HL-60 (cell line): Measurements from ENCODE around the gene TEAD2.
"Not testable (repeated sequence)": the region's sequence is repeated elsewhere in the genome, so short reads cannot be mapped to it uniquely, and the experiment has no call there.

ENCODE experiments used
- DNase-seq, 2 experiments: peaks; one replicate each; pipeline ENCODE4 v3.0.0-alpha.2; 2010 to 2020; ENCODE audit warnings: low read depth in 1 of 2, low spot score in 1 of 2
- H3K27ac ChIP-seq: fragments of 250-450 bp; sonication (Bioruptor Pico); replicated peaks from 2 replicates; pipeline ENCODE4 v1.5.1; 2020; ENCODE audit warnings: mild to moderate bottlenecking, moderate library complexity
- H3K27me3 ChIP-seq: fragments of 250-450 bp; sonication (Bioruptor Pico); 2 replicates; pipeline ENCODE4 v1.5.1; 2021; ENCODE audit warnings: mild to moderate bottlenecking, moderate library complexity; ENCODE audit not compliant: insufficient read depth, poor library complexity, severe bottlenecking
- H3K4me3 ChIP-seq: replicated peaks from 2 replicates; pipeline ENCODE4 v1.5.1; 2011; ENCODE audit warnings: mild to moderate bottlenecking, control low read depth, low read length; ENCODE audit not compliant: insufficient read depth
- GABPA ChIP-seq: IDR thresholded peaks from 2 replicates; pipeline ENCODE4 v1.6.1; 2012; ENCODE audit warnings: low read depth
- POLR2AphosphoS5 ChIP-seq: IDR thresholded peaks from 2 replicates; pipeline ENCODE4 v1.6.1; 2012; ENCODE audit warnings: low read depth
- REST ChIP-seq: IDR thresholded peaks from 2 replicates; pipeline ENCODE4 v1.6.1; 2012; ENCODE audit warnings: low read depth; ENCODE audit not compliant: insufficient replicate concordance
- SPI1 ChIP-seq: IDR thresholded peaks from 2 replicates; pipeline ENCODE4 v1.6.1; 2012; ENCODE audit warnings: low read depth, mild to moderate bottlenecking, borderline replicate concordance
- TF ChIP-seq, protein P1 (sequence below): IDR thresholded peaks from one replicate; pipeline ENCODE4 v1.5.1; 2011; ENCODE audit warnings: low read length, control low read depth, inconsistent platforms; ENCODE audit not compliant: insufficient read depth

Gene TEAD2

GRCh38 chr19:49327878-49328544, 34.2 kb downstream of the TEAD2 start:
- peak in 1 of 2 experiments; percentile 26 for DNase-seq
- H3K27me3 ChIP-seq = no peaks in the 10 kb centered on the region
- no peak overlapping the region for H3K27ac ChIP-seq
- TF ChIP-seq, protein P1, sequence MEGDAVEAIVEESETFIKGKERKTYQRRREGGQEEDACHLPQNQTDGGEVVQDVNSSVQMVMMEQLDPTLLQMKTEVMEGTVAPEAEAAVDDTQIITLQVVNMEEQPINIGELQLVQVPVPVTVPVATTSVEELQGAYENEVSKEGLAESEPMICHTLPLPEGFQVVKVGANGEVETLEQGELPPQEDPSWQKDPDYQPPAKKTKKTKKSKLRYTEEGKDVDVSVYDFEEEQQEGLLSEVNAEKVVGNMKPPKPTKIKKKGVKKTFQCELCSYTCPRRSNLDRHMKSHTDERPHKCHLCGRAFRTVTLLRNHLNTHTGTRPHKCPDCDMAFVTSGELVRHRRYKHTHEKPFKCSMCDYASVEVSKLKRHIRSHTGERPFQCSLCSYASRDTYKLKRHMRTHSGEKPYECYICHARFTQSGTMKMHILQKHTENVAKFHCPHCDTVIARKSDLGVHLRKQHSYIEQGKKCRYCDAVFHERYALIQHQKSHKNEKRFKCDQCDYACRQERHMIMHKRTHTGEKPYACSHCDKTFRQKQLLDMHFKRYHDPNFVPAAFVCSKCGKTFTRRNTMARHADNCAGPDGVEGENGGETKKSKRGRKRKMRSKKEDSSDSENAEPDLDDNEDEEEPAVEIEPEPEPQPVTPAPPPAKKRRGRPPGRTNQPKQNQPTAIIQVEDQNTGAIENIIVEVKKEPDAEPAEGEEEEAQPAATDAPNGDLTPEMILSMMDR = peak; percentile 63
- TF ChIP-seq GABPA (no peak), REST (no peak), POLR2AphosphoS5 (no peak)
- no peak overlapping the region for H3K4me3 ChIP-seq

GRCh38 chr19:49326165-49326704, 36.0 kb downstream of the TEAD2 start:
- Histone ChIP-seq H3K4me3 (no peak overlapping the region), H3K27me3 (no peaks in the 10 kb centered on the region), H3K27ac (no peak overlapping the region)
- TF ChIP-seq SPI1 (no peak), POLR2AphosphoS5 (no peak), REST (no peak), GABPA (no peak)
- TF ChIP-seq, protein P1 = no peak
- no peak for DNase-seq

DNA sequence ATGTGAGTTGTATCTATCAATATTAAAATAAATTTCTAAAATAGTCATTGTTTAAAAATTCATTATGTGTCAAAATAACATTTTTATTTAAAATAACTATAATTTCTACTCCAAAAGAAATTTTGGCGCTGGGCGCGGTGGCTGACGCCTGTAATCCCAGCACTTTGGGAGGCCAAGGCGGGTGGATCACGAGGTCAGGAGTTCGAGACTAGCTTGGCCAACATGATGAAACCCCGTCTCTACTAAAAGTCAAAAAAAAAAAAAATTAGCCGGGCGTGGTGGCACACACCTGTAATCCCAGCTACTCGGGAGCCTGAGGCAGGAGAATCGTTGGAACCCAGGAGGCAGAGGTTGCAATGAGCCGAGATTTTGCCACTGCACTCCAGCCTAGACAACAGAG, 36.5 kb downstream of the TEAD2 start:
- not testable (repeated sequence) for DNase-seq, H3K27ac ChIP-seq, H3K4me3 ChIP-seq

DNA sequence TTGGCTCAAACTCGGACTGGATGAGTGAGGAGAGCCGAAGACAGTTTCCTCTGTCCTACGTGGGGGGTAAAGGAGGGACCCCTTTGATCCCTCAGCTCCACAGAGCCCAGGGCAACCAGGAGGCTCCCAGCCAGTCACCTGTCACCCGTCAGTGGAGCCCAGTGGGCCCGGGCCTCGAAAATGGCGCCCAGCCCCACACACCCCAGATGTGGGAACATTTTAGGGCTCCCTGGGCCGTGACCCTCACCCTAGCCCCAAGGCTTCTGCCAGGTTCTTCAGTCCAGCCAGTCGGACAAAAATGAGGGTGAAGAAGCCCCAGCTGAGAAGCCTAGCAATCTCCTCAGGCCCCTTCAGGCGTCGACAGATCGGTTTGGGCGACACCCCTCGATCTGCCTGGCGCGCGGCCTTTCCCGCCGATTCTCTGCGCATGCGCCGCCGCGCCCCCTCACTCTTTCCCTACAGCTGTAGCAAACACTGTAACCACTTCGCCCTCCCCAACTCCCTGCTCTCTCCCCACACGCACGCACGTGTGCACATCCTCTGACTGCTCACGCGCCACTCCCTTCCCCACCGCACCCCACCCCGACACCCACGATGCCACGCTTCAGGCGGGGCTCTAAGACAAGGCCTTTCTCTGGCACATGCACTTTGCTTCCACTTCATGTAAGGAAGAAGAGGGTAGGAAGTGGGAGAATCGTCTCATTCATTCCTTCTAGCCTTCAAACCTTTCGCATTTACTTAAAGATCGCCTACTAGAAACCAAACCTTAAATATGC, 37.2 kb downstream of the TEAD2 start, which contains the start of gene SLC6A16:
SLC6A16 (minus strand) TSS at position 391 of the 776 bp plus-strand sequence. CDS start 13,844 bp downstream, outside the sequence.
- TF ChIP-seq SPI1 (no peak), GABPA (no peak), REST (no peak), POLR2AphosphoS5 (no peak)
- TF ChIP-seq, protein P1 = no peak
- H3K27me3 ChIP-seq = no peaks in the 10 kb centered on the region
- H3K27ac ChIP-seq = no peak within 1 kb of the TSS
- no peak within 1 kb of the TSS for H3K4me3 ChIP-seq
- DNase-seq = no peak

More for the DNA sequence above, 36.5 kb downstream of the TEAD2 start:
- not testable (repeated sequence) for H3K27me3 ChIP-seq
